NCI-H345 (cell line): ENCODE results near the gene USH2A.
"Not testable (repeated sequence)": the region's sequence is repeated elsewhere in the genome, so short reads cannot be mapped to it uniquely, and the experiment has no call there.

Experiments used
- DNase-seq: peaks from one replicate; lab custom pipeline; 2025; lab: John Stamatoyannopoulos, UW

Gene USH2A

DNA sequence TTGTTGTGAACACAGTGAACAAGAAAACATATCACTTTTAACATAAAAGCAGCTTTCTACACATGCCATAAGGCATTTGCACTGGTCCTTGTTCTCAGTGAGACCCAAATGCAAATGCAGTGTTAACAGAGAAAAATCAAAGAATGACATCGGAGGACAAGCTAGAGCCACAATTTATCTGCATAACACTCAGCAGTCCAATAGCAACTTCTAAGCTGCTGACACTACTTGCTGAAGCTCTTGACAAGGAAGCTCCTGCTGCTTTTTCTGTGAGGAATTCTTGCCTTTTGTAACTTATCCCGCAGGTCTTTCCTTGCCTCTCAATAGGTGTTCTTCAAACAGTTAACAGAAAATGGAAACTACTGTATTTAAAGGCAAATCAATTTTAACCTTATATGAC is 34.7 kb downstream of the USH2A start:
- no peak for DNase-seq

DNA sequence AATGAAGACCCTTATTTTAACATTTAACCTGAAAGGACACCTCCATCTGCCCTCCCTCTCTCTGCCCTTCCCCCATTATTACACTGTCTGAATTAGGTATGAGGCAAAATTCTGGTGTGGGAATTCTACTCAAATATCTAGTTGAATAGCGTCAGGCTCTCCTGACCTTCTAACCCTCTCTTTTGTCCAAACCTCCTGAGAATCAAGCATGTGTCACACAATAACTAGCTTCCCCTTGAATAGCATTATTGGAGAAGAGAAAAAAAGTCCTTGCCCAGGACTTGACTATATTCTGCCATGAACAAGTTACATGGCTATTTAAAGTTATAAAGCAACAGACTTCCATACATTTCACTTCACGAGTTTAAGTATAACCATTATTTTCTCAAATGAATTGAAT is 35.5 kb downstream of the USH2A start:
- no peak for DNase-seq

DNA sequence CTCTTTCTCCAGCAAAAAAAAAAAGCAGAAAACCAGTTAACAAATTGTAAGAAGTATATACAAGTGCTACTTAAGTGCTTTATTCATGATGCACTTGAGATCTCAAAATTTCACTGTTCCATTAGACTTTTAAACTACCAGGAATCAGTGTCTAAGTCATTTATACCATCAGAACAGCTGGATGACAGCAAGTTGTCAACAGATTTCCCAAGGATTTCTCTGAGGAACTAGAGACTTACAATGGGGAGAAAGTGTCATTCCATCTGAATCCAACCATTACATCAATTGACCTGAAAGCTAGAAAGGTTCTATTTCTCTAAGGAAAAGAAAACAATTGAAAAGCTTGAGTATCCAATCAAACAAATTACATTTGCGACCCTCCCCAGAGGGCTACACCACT is 43.8 kb downstream of the USH2A start:
- no peak for DNase-seq

DNA sequence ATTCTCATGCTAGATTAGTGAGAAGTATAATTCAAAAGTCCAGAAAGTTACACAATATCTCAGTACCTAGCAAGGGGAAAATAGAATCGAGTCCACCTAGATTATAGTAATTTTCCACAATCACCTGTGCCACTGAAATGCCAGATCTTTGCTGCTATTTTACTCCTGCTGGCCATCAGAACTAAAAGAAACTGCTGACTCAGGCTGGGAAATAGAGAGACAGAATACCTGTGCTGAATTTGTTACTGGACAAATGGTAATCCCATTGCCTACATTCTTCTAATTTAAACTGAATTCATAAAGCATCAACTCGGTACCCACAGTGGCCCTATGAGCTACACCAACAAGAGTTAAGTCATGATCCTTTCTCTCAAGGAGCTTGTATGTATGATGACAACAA is 55.0 kb downstream of the USH2A start:
- no peak for DNase-seq

- no peak for DNase-seq
Observed at GRCh38 chr1:216366979-216367378, 56.3 kb downstream of the USH2A start.

GRCh38 chr1:216356945-216357344 is 66.3 kb downstream of the USH2A start:
- DNase-seq = no peak

- DNase-seq = no peak
Observed at GRCh38 chr1:216350186-216350585, 73.1 kb downstream of the USH2A start.

- no peak for DNase-seq
Observed at GRCh38 chr1:216346526-216346925, 76.7 kb downstream of the USH2A start.

DNA sequence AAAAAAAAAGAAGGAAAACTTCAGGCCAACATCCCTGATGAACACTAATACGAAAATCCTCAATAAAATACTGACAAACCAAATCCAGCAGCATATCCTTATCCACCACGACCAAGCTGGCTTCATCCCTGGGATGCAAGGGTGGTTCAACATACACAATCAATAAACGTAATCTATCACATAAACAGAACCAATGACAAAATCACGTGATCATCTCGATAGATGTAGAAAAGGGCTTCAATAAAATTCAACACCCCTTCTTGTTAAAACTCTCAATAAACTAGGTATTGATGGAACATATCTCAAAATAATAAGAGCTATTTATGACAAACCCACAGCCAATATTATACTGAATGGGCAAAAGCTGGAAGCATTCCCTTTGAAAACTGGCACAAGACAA is 82.7 kb downstream of the USH2A start:
- DNase-seq = not testable (repeated sequence)

GRCh38 chr1:216332462-216332861 is 90.8 kb downstream of the USH2A start:
- no peak for DNase-seq

DNA sequence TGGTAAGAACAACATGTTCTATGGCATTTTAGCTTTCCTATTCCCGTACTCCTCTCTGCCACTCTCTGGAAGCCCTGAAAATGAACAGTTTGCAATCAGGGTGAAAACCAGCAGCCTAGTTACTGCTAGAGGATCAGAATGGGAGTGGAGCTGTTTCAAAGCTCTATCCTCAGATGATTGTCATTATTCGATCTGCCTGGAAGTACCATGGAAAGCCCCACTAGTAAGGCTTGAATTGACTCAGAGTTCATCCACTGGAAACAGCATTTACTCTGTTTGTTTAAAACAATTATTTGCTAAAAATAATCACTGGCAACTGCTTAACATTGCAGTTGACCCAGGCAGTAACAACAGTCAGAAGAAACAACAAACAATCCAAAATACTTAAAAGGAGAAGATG is 91.2 kb downstream of the USH2A start:
- DNase-seq = no peak

GRCh38 chr1:216331211-216331610 is 92.0 kb downstream of the USH2A start:
- DNase-seq = no peak

- DNase-seq = no peak
Observed at GRCh38 chr1:216330262-216330661, 93.0 kb downstream of the USH2A start.

DNA sequence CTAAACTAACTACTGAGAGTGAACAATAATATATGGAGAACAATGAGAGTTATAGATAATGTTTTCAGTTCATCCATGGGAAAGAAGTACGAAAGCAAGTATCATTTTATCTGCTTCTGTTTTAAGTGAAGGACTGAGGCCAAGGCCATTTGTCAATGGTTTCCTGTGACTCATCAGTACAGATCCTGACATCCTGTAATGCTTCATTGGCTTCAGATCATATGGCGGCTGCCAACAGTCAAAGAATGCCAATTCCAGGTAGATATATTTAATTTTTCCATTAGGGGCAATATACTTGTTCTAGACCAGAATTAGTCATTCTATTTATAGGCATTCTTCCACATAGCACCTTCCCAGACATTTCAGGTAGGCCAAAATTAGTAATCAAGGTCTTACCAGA is 97.3 kb downstream of the USH2A start:
- DNase-seq = no peak

DNA sequence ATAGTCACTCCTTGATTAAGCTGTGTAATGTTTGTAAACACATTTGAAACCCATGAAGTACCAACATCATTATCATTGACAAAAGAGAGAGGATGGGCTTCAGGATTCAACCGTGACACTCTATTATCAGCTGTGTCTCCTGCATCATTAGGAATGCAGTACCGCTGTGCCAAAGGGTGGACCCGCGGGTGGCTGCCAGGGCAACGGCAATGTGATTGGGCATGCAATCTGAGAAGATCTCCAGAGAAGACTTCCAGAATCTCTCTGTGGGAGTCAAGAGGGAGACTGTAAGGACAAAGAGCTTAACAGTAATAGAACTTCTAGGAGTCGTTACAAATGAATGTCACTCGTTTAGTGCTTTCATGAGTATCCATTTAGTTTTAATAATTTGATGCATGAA is 97.9 kb downstream of the USH2A start:
- DNase-seq = no peak

DNA sequence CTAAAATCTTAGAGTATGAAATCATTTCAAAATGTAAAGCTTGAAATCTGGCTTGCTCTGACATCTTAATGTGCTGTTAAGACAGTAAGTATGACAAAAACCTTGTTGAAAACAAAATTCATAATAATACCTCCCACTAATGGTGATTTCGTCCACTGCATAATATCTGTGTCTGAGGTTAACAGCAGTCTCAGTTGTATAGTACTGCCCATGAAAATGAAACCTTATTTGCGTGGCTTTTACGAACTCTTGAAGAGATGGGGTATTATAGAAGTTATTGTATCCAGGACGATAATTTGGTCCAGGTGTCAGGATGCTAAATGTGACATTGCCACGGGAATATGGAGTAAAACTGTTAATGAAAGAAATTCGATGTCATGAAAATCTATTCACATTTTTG is 99.9 kb downstream of the USH2A start:
- DNase-seq = no peak

DNA sequence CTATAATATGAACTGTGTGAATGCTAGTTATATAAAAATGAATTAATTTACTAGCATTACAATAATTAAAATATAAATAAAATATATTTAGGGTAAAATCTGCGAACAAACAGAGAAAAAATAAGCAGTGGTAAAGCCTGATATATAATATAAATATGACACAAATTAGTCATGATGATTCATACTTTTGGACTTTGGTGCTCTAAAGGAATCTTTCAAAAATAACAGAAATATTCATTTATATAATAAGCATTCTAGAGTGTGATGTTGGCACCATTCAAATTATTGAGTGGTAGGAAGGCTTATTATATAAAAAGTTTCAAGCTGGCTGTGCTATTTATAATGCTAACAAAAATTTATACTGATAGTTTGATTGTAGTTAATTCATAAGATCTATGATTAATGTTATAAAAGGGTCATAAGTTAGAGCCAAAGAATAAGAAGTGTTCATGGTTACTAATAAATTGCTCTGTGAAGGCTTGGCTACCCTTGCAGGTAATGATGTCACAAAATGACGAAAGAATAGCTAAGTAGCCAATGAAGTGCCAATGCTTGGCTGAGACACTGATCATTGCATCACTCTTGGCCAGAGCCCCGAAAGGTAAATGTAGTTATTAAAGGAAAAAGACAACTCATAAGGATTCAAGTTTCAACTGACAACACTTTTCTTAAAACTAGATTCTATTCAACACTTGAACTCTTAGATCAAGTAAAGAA is 108.7 kb downstream of the USH2A start:
- DNase-seq = no peak

- peak; percentile 39 for DNase-seq
Observed at GRCh38 chr1:216310776-216311175, 112.5 kb downstream of the USH2A start.

GRCh38 chr1:216306830-216307229 is 116.4 kb downstream of the USH2A start:
- DNase-seq = no peak

DNA sequence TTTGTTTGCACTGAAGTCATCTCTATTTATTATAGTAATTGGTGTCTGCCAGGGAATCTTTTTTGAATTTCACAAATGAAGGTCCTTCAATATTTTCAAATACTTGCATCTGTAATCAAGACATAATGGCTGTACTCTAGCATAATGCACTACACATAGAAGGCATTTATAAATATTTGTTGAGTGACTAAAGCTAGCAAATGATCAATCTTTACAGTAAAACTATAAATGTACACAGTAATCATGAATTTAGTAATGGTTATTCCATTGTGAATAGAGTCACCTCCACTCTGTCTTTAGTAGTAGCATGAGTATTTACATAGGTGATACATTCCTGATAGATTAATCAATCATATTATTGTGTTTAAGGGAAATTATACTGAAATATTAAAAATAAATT is 119.6 kb downstream of the USH2A start:
- no peak for DNase-seq

GRCh38 chr1:216293683-216294082 is 129.6 kb downstream of the USH2A start:
- no peak for DNase-seq

GRCh38 chr1:216290074-216290473 is 133.2 kb downstream of the USH2A start:
- DNase-seq = no peak

GRCh38 chr1:216285052-216285451 is 138.2 kb downstream of the USH2A start:
- no peak for DNase-seq

- no peak for DNase-seq
Observed at GRCh38 chr1:216281757-216282156, 141.5 kb downstream of the USH2A start.
